Skin of body (tissue), 2 donors: ENCODE measurements around the gene USP49. TPM values are rescaled to one million over a fixed set of nuclear protein-coding genes. Genes with fewer than 3 reads are reported as not detected.
A peak's percentile ranks its signal among the peaks of the same experiment; 100 is the strongest.

Experiments used
- DNase-seq: peaks from one replicate; lab custom pipeline; 2025; lab: John Stamatoyannopoulos, UW
- total RNA-seq: library from RNA; depleted of rRNA; stranded (reverse); fragments of >200 nt; gene quantifications from one replicate; pipeline ENCODE4 v1.2.3, GENCODE V29; 2014

The USP49 gene
- total RNA-seq, 1 donor from 2014 or later: 5.0 TPM

- DNase-seq: no peak
Observed at GRCh38 chr6:41929924-41930323, 34.7 kb upstream of the USP49 start.

- DNase-seq: no peak
Observed at GRCh38 chr6:41927253-41927652, 32.1 kb upstream of the USP49 start.

GRCh38 chr6:41922154-41922553 lies 27.0 kb upstream of the USP49 start:
- no peak for DNase-seq

- no peak for DNase-seq
Observed at GRCh38 chr6:41921712-41921998, 26.5 kb upstream of the USP49 start.

DNA sequence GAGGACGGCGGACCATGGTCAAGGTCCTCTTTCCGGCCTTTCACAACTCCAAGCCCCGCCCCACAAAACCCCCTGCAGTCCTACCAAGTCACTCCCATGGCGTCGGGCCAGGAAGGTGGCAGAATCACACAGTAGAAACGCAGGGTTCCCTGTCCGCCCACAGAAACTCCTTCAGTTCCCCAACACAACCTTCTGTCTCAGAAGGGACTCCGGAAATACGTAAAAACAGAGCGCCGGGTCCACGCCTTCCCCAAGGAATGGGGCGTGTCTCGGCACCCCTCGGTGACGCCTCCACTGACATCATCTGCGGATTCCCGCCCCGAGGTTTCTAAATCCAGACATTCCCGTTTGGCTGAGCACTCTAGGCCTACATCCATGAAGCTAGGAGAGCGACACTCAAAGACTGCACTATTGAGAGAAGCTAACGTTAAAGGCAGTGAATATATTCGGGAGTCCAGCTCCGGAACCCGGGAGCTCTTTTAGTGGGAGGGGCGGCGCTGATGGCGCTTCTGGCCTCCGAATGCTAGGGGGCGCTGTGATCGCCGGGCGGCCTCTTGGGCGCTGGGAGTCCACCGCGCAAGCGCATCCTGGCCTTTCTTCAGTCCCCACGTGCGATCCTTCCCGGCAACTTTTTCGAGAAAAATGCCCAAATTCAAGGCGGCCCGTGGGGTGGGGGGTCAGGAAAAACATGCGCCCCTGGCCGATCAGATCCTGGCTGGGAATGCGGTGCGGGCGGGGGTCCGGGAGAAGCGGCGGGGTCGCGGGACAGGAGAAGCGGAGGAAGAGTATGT lies 25.9 kb upstream of the USP49 start, which contains the start of the genes BYSL and MED20:
BYSL (plus strand) TSS at position 579 of the 791 bp plus-strand sequence; CDS start at position 643, 64 bp downstream.
MED20 (minus strand) TSS at position 219 of the 791 bp plus-strand sequence; CDS start at position 98, 121 bp downstream.
- peak; percentile 95 for DNase-seq

DNA sequence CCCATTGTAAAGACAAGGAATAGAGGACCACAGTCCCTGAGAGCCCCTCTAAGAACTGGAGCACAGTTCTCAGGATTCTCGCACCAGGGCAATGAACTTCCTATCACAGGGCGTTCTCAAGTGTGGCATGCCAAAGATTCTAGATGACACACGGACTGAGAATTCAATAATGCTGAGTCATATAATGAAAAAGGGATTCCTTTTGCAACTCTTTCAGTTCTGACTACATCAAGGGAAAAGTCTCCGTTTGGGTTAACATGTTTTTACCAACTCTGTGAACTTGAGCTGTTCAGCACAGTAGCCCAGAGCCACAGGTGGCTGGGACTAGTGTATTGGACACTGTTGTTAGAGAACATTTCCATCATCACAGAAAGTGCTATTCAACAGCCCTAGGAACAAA lies 22.4 kb upstream of the USP49 start:
- no peak for DNase-seq

GRCh38 chr6:41914869-41915530 lies 19.8 kb upstream of the USP49 start:
- DNase-seq: no peak

DNA sequence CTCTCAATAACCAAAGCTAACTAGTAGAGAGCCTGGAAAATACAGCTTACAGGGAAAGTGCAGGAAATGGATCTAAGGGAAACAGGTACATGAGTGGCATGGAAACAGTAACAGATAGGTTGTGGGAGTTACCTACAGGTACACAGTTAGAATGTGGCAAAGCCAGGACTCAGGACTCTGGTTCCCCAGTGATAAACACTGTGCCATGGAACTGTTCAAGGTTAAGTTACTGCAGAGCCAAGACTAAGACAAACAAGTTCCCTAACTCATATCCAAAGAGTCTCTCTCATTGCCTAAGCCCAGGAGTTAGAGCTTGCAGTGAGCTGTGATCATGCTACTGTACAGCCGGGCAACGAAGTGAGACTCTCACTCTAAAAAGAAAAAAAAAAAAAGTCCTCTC lies 19.2 kb upstream of the USP49 start:
- DNase-seq: no peak

GRCh38 chr6:41909727-41910126 lies 14.6 kb upstream of the USP49 start:
- no peak for DNase-seq

DNA sequence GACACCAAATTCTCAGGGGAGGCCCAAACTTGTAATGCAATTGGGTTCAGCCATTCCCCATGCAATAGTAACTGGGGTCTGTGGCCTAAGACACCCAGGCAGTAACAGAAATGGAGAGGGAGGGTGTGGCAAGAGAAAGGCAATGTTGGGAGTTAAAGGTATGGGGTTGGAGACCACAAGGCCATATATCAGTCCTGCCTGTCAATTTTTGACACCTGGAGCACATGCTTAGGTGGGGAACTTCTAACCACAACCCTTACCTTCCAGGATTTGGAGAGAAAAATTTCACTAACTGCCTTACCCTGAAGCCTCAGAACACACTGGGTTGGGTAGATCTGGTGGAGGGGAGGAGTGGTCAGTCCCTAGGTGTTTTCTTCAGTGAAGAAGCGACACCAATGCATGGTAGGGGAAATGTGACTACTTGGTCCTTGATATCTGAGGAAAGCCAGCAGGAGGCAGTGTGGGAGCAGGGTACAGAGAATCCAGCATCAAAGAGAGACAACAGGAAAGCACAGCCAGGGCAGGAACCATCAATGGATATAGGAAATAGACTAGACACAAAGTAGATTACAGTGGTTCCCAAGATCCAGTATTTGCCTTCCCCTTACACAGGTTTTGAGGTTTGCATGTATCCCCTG lies 6.8 kb upstream of the USP49 start:
- no peak for DNase-seq

DNA sequence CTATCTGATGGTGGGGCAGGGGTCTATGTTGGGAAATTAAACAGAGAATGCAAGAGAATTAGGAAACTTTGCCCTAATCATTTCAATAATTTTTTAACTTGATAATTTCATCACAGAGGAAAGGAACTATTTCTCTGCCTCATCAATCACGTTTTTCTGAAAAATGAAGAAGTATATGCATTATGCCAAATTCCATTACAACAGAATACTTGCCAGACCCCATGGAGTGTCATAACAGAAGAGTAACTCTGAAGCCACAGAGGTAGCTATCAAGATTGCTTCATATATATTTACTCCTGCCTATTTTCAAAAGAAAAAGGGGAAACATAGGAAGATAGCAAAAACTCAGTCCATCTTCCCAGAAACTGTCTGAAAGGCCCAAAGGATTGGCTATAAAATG lies 5.7 kb upstream of the USP49 start:
- no peak for DNase-seq

DNA sequence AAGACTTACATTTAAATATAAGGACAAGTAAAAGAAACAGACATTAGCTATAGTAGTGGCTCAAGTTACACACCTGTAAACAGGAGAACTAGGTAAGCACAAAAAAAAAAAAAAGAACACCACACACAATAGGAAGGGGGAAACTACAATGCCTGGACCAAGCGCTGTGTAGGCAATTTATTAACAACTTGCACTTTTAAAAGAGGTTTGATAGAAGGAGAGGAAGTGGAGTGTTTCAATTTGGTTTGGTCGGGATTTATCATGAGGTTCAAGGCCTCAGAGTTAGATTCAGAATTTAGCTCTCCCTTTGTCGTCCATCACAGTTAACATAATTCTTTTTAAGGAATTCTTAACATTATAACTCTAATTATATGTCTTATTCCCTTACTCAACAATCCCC lies 1.1 kb upstream of the USP49 start:
- no peak for DNase-seq

DNA sequence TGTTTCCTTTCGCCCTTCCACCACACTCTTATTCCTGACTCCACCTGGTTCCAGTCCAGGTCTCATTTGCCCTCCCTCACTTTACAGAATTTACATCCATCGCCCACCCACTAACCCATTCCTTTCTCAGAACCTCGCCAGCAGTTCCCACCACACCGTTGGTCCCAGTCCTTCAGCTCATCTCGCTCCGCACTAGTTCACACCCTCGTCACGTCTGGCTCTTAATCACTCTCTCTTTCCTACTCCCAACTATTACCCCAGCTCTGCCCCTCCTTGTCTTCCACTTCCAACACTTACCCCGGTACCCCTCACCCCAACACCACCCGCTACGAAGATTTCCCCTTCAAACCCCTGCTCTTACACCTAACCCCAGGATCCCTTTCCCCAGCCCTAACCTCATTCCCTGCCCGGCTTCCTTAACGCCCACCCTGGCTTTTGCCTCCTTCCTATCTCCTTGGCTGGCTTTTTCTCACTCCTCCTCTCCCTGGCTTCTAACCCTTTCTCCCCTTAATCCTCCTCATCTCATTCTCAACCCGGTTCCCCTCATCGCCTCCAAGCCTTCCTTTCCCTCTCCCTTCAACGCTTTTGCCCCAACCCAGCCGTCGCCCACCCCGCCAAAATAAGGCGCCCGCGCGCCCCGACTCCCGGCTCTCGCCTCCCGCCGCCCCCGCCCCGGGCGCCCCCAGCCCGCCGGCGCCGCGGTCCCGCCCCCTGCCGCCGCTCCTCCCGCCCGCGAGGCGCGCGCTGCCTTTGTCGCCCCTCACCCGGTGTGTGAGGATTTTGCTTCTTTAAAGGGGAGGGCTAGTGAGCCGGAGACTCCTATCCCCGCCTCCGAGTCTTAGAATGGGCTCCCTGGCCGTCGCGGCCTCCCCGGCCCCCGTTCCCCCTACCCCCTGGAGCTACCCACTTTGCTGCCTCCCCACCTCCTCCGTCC lies 542 bp downstream of the USP49 start:
- DNase-seq: no peak

DNA sequence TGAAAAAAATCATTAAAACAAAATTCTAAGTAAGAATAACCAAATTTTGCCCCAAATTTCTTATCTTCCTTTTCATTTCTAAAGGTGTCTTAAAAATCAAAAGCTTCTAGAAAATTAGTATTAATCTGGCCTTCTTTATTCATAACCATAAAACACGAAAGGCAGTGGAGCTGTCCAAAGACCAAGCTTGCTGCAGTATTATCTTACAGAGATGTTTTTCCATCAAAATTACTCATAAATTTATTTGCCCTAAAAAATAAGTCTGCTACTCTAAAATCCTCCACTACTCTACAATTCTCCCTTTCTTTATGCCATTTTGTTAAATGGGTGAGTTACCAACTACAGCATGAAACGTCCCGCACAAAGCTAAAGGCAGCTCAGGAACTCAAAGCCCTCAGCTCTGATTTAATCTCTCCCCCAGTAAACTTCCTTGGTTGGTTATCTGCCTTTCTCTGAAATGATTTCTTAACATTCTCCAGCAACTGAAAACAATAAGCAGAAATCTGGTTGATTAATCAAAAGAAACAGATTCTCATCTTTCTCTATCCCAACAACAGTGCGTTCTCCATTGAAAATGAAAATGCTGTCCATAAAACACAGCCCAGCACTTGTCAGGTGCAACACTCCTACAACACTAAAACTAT lies 2.1 kb downstream of the USP49 start:
- DNase-seq: no peak

DNA sequence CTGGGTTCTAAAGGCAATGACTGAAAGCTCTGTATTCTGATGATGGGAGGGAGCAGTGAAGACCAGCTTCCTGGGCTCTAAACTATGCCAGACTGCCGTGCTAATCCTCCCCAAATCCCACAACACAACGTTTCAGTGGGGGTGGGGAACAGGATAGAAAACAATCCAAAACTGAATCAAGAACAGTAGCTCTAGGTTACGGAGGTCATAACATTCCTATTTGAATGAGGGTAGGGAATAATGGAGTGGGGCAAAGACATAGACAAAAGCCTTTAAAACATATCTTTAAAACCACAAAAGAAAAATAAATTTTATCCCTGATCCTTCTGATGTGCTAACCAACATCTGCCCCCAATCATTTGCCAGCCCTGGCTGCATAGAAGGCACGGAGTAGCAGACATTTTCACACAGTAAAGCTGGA lies 7.8 kb downstream of the USP49 start:
- peak; percentile 89 for DNase-seq

- no peak for DNase-seq
Observed at GRCh38 chr6:41885930-41886329, 9.2 kb downstream of the USP49 start.

DNA sequence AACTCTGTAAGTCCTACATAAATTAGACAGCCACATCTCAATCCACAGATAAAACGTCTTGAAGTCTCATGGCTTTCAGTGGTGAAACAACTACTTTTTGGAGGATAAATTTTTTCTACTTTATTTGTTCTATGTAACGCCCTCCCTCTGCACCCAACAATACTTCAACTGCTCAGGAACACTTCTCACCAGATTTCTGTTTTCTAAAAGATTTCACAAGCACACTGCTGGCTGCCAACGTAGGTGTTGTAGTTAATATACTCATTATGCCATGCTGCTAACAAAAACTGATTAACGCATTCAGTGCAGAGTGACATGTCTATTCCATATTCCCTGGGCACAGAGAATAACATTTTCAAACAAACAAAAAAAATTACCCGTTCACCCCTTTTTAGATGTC lies 10.2 kb downstream of the USP49 start:
- no peak for DNase-seq

- DNase-seq: no peak
Observed at GRCh38 chr6:41881506-41881905, 13.7 kb downstream of the USP49 start.

GRCh38 chr6:41878961-41879405 lies 16.2 kb downstream of the USP49 start:
- no peak for DNase-seq

DNA sequence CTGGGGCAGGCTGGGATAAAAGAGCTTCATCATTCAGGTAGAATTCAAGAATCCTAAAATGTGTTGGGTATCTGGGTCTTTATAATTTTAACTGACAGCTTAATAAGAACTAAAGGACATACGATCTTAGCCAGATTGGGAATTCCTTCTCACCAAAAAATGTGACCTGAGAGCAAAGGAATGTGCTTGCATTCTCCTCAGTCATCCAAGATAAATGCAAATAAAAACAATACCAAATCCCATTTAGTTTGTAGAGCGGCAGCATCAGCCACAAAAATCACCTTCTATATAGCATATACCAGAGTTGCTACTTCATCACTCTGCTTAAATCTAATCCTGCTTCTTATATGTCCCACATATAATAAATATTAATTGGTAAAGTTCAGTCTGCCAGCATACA lies 16.9 kb downstream of the USP49 start:
- DNase-seq: no peak
